H1 (cell line): ENCODE data around the gene ZNF799. TPM values are rescaled to one million over a fixed set of nuclear protein-coding genes. Genes with fewer than 3 reads are reported as not detected.

ENCODE experiments used
- CTCF ChIA-PET: fragments of 300-600 bp; sonication (Branson Sonifier 250); formaldehyde crosslinking; loops from one replicate; lab custom pipeline; 2021; ENCODE audit not compliant: partially characterized antibody; lab: Charles Lee
- POLR2A ChIA-PET: fragments of 300-600 bp; sonication (Branson Sonifier 250); formaldehyde crosslinking; loops from one replicate; lab custom pipeline; 2021; ENCODE audit warnings: inconsistent platforms; ENCODE audit not compliant: partially characterized antibody; lab: Charles Lee
- DNase-seq, 2 experiments: peaks; one replicate each; pipeline versions ENCODE4 v3.0.0 to v3.0.0-alpha.2; 2010 to 2022; ENCODE audit warnings: low spot score in 2 of 2, low read depth in 1 of 2, mixed read lengths in 1 of 2
- FAIRE-seq: peaks from 2 replicates; lab custom pipeline; 2011; peaks lifted over from hg19 to GRCh38; lab: Jason Lieb, UNC
- H2AFZ ChIP-seq: 2 replicates; pipeline ENCODE4 v1.8.1; 2012; ENCODE audit warnings: low read length, inconsistent platforms
- H2AK5ac ChIP-seq: 2 replicates; pipeline ENCODE4 v1.6.1; 2013; ENCODE audit warnings: low read depth, low read length
- H2BK120ac ChIP-seq: replicated peaks from 2 replicates; pipeline ENCODE3; 2013; ENCODE audit warnings: low read depth, low read length, inconsistent platforms
- H2BK12ac ChIP-seq: 2 replicates; pipeline ENCODE4 v1.6.1; 2013; ENCODE audit warnings: low read depth, low read length
- H2BK15ac ChIP-seq: 2 replicates; pipeline ENCODE4 v1.6.1; 2013; ENCODE audit warnings: low read length
- H2BK20ac ChIP-seq: 2 replicates; pipeline ENCODE4 v1.6.1; 2013; ENCODE audit warnings: low read length
- H2BK5ac ChIP-seq: 2 replicates; pipeline ENCODE4 v1.6.1; 2013; ENCODE audit warnings: low read depth, low read length
- H3K14ac ChIP-seq: 2 replicates; pipeline ENCODE4 v1.6.1; 2013; ENCODE audit warnings: inconsistent platforms; ENCODE audit not compliant: insufficient read length
- H3K18ac ChIP-seq: 2 replicates; pipeline ENCODE4 v1.6.1; 2013; ENCODE audit warnings: low read length; ENCODE audit errors: extremely low read depth
- H3K23ac ChIP-seq: 2 replicates; pipeline ENCODE4 v1.6.1; 2013; ENCODE audit warnings: inconsistent platforms; ENCODE audit not compliant: insufficient read length
- H3K23me2 ChIP-seq: 2 replicates; pipeline ENCODE4 v1.6.1; 2013; ENCODE audit warnings: low read depth, low read length
- H3K27ac ChIP-seq: 2 replicates; pipeline ENCODE4 v1.6.1; 2011; ENCODE audit warnings: low read depth, low read length, inconsistent platforms
- H3K27me3 ChIP-seq, 4 experiments: replicated peaks in 1 of 4; 1 replicate in 1 of 4; 2 replicates in 3 of 4; pipeline versions ENCODE4 v1.6.1 to v1.8.1; 2011 to 2013; ENCODE audit warnings: low read length in 3 of 4, mild to moderate bottlenecking in 3 of 4, inconsistent platforms in 2 of 4, mixed read lengths in 2 of 4, moderate library complexity in 1 of 4; ENCODE audit not compliant: control insufficient read depth in 3 of 4, insufficient read depth in 3 of 4; ENCODE audit errors: extremely low read depth in 1 of 4
- H3K36me3 ChIP-seq, 4 experiments: 2 replicates each; pipeline versions ENCODE4 v1.6.1 to v1.8.1; 2011 to 2013; ENCODE audit warnings: mild to moderate bottlenecking in 4 of 4, low read length in 3 of 4, moderate library complexity in 2 of 4, control low read depth in 1 of 4, inconsistent platforms in 1 of 4; ENCODE audit not compliant: insufficient read depth in 4 of 4, control insufficient read depth in 2 of 4
- H3K4ac ChIP-seq: replicated peaks from 2 replicates; pipeline ENCODE3; 2013; ENCODE audit warnings: low read length, low read depth, mixed read lengths, inconsistent platforms; ENCODE audit not compliant: insufficient read length
- H3K4me1 ChIP-seq, 4 experiments: replicated peaks in 1 of 4; 1 replicate in 1 of 4; 2 replicates in 3 of 4; pipeline versions ENCODE4 v1.6.1 to v1.8.1; 2011 to 2013; ENCODE audit warnings: low read length in 3 of 4, inconsistent platforms in 2 of 4, mixed read lengths in 1 of 4; ENCODE audit not compliant: insufficient read depth in 4 of 4, control insufficient read depth in 3 of 4
- H3K4me2 ChIP-seq, 2 experiments: 2 replicates each; pipeline versions ENCODE4 v1.6.1 to v1.8.1; 2011 to 2013; ENCODE audit warnings: low read depth in 2 of 2, low read length in 2 of 2, control low read depth in 1 of 2, inconsistent platforms in 1 of 2, mild to moderate bottlenecking in 1 of 2; ENCODE audit not compliant: insufficient read depth in 1 of 2
- H3K4me3 ChIP-seq, 4 experiments: fragments of 200-600, 300-600 bp in 1 of 4; sonication (generic), shearing (Covaris generic), sonication (Bioruptor Twin) in 1 of 4; 2 replicates each; pipeline versions ENCODE4 v1.5.1 to v1.8.1; 2011 to 2016; ENCODE audit warnings: low read length in 4 of 4, low read depth in 3 of 4, control low read depth in 2 of 4, inconsistent platforms in 2 of 4, mild to moderate bottlenecking in 2 of 4, mixed read lengths in 1 of 4, moderate library complexity in 1 of 4; ENCODE audit not compliant: insufficient read depth in 2 of 4; ENCODE audit errors: extremely low read depth in 1 of 4
- H3K56ac ChIP-seq: replicated peaks from 2 replicates; pipeline ENCODE3; 2013; ENCODE audit warnings: low read depth, mild to moderate bottlenecking, mixed read lengths, low read length, inconsistent platforms; ENCODE audit not compliant: insufficient read length
- H3K79me1 ChIP-seq: 2 replicates; pipeline ENCODE4 v1.6.1; 2013; ENCODE audit warnings: low read depth, low read length, control low read depth
- H3K79me2 ChIP-seq, 2 experiments: 2 replicates each; pipeline versions ENCODE4 v1.6.1 to v1.8.1; 2012 to 2013; ENCODE audit warnings: low read length in 2 of 2, mild to moderate bottlenecking in 2 of 2, inconsistent platforms in 1 of 2; ENCODE audit not compliant: insufficient read depth in 2 of 2, control insufficient read depth in 1 of 2
- H3K9ac ChIP-seq, 4 experiments: replicated peaks in 1 of 4; 1 replicate in 1 of 4; 2 replicates in 3 of 4; pipeline versions ENCODE4 v1.6.1 to v1.8.1; 2011 to 2013; ENCODE audit warnings: low read depth in 3 of 4, low read length in 3 of 4, control low read depth in 2 of 4, mild to moderate bottlenecking in 2 of 4, moderate library complexity in 2 of 4, inconsistent platforms in 1 of 4; ENCODE audit errors: extremely low read depth in 1 of 4
- H3K9me3 ChIP-seq, 2 experiments: 2 replicates each; pipeline versions ENCODE4 v1.6.1 to v1.8.1; 2012 to 2013; ENCODE audit warnings: mild to moderate bottlenecking in 2 of 2, moderate library complexity in 2 of 2, control low read depth in 1 of 2, inconsistent platforms in 1 of 2, low read depth in 1 of 2, low read length in 1 of 2, mixed read lengths in 1 of 2; ENCODE audit not compliant: insufficient read depth in 2 of 2
- H4K20me1 ChIP-seq, 2 experiments: replicated peaks in 1 of 2; 2 replicates each; pipeline versions ENCODE3 to v1.8.1; 2011 to 2013; ENCODE audit warnings: inconsistent platforms in 2 of 2, low read length in 2 of 2, mild to moderate bottlenecking in 1 of 2; ENCODE audit not compliant: insufficient read depth in 2 of 2, control insufficient read depth in 1 of 2
- H4K5ac ChIP-seq: 2 replicates; pipeline ENCODE4 v1.6.1; 2013; ENCODE audit warnings: low read length, low read depth, mixed read lengths, inconsistent platforms; ENCODE audit not compliant: insufficient read length
- H4K8ac ChIP-seq: 2 replicates; pipeline ENCODE4 v1.8.0; 2013; ENCODE audit warnings: mild to moderate bottlenecking, moderate library complexity, low read length, inconsistent platforms; ENCODE audit not compliant: insufficient read depth; ENCODE audit errors: extremely low read depth
- H4K91ac ChIP-seq: replicated peaks from 2 replicates; pipeline ENCODE3; 2013; ENCODE audit warnings: low read length, mixed read lengths, inconsistent platforms; ENCODE audit not compliant: insufficient read length
- EP300 ChIP-seq, 2 experiments: IDR thresholded peaks; 1 replicate in 1 of 2; 2 replicates in 1 of 2; pipeline ENCODE4 v1.6.1; 2011 to 2012; ENCODE audit warnings: low read depth in 2 of 2, low read length in 2 of 2, mild to moderate bottlenecking in 2 of 2, borderline replicate concordance in 1 of 2, inconsistent platforms in 1 of 2, moderate library complexity in 1 of 2
- GTF2F1 ChIP-seq: IDR thresholded peaks from 2 replicates; pipeline ENCODE4 v1.6.1; 2012; ENCODE audit warnings: low read depth, low read length, improper control_type of control experiment, borderline replicate concordance
- KDM5A ChIP-seq: fragments of 200-600 bp; IDR thresholded peaks from 2 replicates; pipeline ENCODE4 v1.7.1; 2012; ENCODE audit warnings: mild to moderate bottlenecking, low read length, inconsistent platforms, mixed read lengths
- RBBP5 ChIP-seq: IDR thresholded peaks from 2 replicates; pipeline ENCODE4 v1.7.1; 2012; ENCODE audit warnings: low read depth, mild to moderate bottlenecking, inconsistent platforms, low read length, moderate library complexity, borderline replicate concordance
- RNF2 ChIP-seq: fragments of 200-900, 300-1000 bp; sonication (generic); IDR thresholded peaks from 2 replicates; pipeline ENCODE4 v1.7.1; 2016; ENCODE audit warnings: borderline replicate concordance, low read depth, mild to moderate bottlenecking, antibody characterized with exemption, low read length; ENCODE audit not compliant: poor library complexity, severe bottlenecking; ENCODE audit errors: missing control alignments
- RXRA ChIP-seq: IDR thresholded peaks from 2 replicates; pipeline ENCODE4 v1.6.1; 2011; ENCODE audit warnings: low read depth, mild to moderate bottlenecking, low read length, moderate library complexity; ENCODE audit not compliant: insufficient read depth
- SIN3A ChIP-seq, 2 experiments: IDR thresholded peaks in 1 of 2; conservative IDR thresholded peaks in 1 of 2; 2 replicates each; pipeline ENCODE4 v1.6.1; 2011 to 2012; ENCODE audit warnings: low read length in 2 of 2, improper control_type of control experiment in 1 of 2, low read depth in 1 of 2, mild to moderate bottlenecking in 1 of 2
- USF2 ChIP-seq: IDR thresholded peaks from 2 replicates; pipeline ENCODE4 v1.6.1; 2011; ENCODE audit warnings: low read length, improper control_type of control experiment
- WGBS, 2 experiments: shearing (Covaris generic) in 1 of 2; methylation state at CpG; one replicate each; pipeline versions ENCODE4 v1.1.6 to v1.1.7; 2013 to 2015; ENCODE audit warnings: low lambda C conversion rate in 2 of 2, mixed read lengths in 2 of 2, inconsistent platforms in 1 of 2, low coverage in 1 of 2, missing lambda C conversion rate in 1 of 2; ENCODE audit not compliant: insufficient replicate concordance in 2 of 2, insufficient coverage in 1 of 2, insufficient read length in 1 of 2; ENCODE audit errors: extremely low coverage in 1 of 2, missing lambda C conversion rate in 1 of 2; 5-methylcytosine and 5-hydroxymethylcytosine counted together
- polyA plus RNA-seq, 7 experiments: library from polyadenylated mRNA; depleted of rRNA in 3 of 7; stranded (reverse) in 5 of 7; unstranded in 2 of 7; fragments of >200 nt in 5 of 7; fragments of 200-250 nt in 2 of 7; gene quantifications; 1 replicate in 5 of 7; 2 replicates in 1 of 7; 4 replicates in 1 of 7; pipeline versions ENCODE4 v1.2.1 to v1.2.3, GENCODE V29; 2011 to 2013; ENCODE audit warnings: missing spikeins in 2 of 7, mixed read lengths in 2 of 7
- total RNA-seq: library from RNA; stranded (reverse); fragmentation: NEBNext Ultra II Directional; extraction: Animal tissue kit (Norgen Biotek cat#: 25700); gene quantifications from 2 replicates; pipeline ENCODE4 v1.2.1, GENCODE V29; 2021
- TF ChIP-seq, protein P1 (sequence below): IDR thresholded peaks from 2 replicates; pipeline ENCODE4 v1.6.1; 2011; ENCODE audit warnings: low read depth, mild to moderate bottlenecking, low read length; ENCODE audit not compliant: insufficient read depth

ZNF799 gene
- total and polyA plus RNA-seq, 2 of the 8 experiments (the other 6 are each of a cell fraction or from before 2014, with no cell fraction given), result 1.00 to 4.2 TPM

GRCh38 chr19:12425236-12425887, 24.3 kb upstream of the ZNF799 start:
- no peaks in the 10 kb centered on the region for H3K4me1 ChIP-seq
- H2BK15ac ChIP-seq, result no peak overlapping the region
- no peak overlapping the region for H3K4ac ChIP-seq
- H2BK120ac ChIP-seq, result no peak overlapping the region
- H3K27ac ChIP-seq, result no peak overlapping the region
- WGBS, 2 experiments, result 77% methylated on average over 2 of the region's 2 CpGs; no CpG with 5 or more reads in 1 of the 2 experiments
- no peaks in the 10 kb centered on the region for H3K79me2 ChIP-seq
- peaks cover 1 to 4% of the 10 kb centered on the region in 2 experiments; a peak in 2 of 4 replicates for H3K9me3 ChIP-seq
- FAIRE-seq (no peak), DNase-seq (no peak)
- no peak overlapping the region for H4K8ac ChIP-seq
- peaks cover 0 to 24% (median 8%) of the 10 kb centered on the region in 4 experiments; a peak in 6 of 8 replicates for H3K36me3 ChIP-seq
- H2AFZ ChIP-seq, result no peak overlapping the region
- H2BK12ac ChIP-seq, result no peak overlapping the region
- H4K91ac ChIP-seq, result no peak overlapping the region
- H3K14ac ChIP-seq, result no peak overlapping the region
- no peak overlapping the region for H3K56ac ChIP-seq
- POLR2A ChIA-PET, result interaction anchor here (0.7 to 1.3 kb wide), 3 partner anchors 9 to 121 kb away, joined by 3 to 4 read pairs (median 3); no protein-coding TSS in a partner anchor
- no peaks in the 10 kb centered on the region for H3K79me1 ChIP-seq
- H3K27me3 ChIP-seq, result no peaks in the 10 kb centered on the region
- H2BK20ac ChIP-seq, result no peak overlapping the region
- no peak overlapping the region for H2AK5ac ChIP-seq
- no peak overlapping the region for H3K4me3 ChIP-seq
- no peak overlapping the region for H4K5ac ChIP-seq
- H3K18ac ChIP-seq, result no peak overlapping the region
- CTCF ChIA-PET, result interaction anchor here (0.6 to 0.7 kb wide), 3 partner anchors 198 to 1795 kb away, joined by 3 to 4 read pairs (median 3); no protein-coding TSS in a partner anchor
- H4K20me1 ChIP-seq, result no peaks in the 10 kb centered on the region
- no peak overlapping the region for H3K9ac ChIP-seq
- no peaks in the 10 kb centered on the region for H3K23me2 ChIP-seq
- H3K23ac ChIP-seq, result no peak overlapping the region
- H3K4me2 ChIP-seq, result no peak overlapping the region
- H2BK5ac ChIP-seq, result no peak overlapping the region
- TF ChIP-seq RXRA (no peak), RNF2 (no peak), USF2 (no peak), KDM5A (no peak), GTF2F1 (no peak), SIN3A (conservative IDR thresholded peaks at IDR 0.05 in 1 of 2, IDR thresholded peaks at IDR 0.05 in 1 of 2; ENCODE audit: low read depth in 1 of 2, low read length in 2 of 2) (no peak), RBBP5 (no peak), EP300 (IDR thresholded peaks at IDR 0.05; ENCODE audit: borderline replicate concordance in 1 of 2, low read depth in 2 of 2, low read length in 2 of 2) (no peak)
- TF ChIP-seq, protein P1, sequence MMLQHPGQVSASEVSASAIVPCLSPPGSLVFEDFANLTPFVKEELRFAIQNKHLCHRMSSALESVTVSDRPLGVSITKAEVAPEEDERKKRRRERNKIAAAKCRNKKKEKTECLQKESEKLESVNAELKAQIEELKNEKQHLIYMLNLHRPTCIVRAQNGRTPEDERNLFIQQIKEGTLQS, result no peak
